Mesothelial cell of epicardium (in vitro differentiated cells): ENCODE results near the gene PIWIL4. TPM values are rescaled to one million over a fixed set of nuclear protein-coding genes. Genes with fewer than 3 reads are reported as not detected.
A peak's percentile ranks its signal among the peaks of the same experiment; 100 is the strongest.

Source experiments
- DNase-seq, 2 experiments: peaks; one replicate each; pipeline ENCODE4 v3.0.0; 2021; ENCODE audit warnings: low spot score in 2 of 2; ENCODE audit not compliant: unreplicated experiment in 2 of 2
- H3K27ac Mint-ChIP-seq: 2 replicates; pipeline ENCODE4 v1.8.0; 2021; ENCODE audit warnings: mixed read lengths
- H3K27me3 Mint-ChIP-seq: 2 replicates; pipeline ENCODE4 v1.8.0; 2021; ENCODE audit warnings: low read depth, mixed read lengths
- H3K36me3 Mint-ChIP-seq: 2 replicates; pipeline ENCODE4 v1.8.0; 2021; ENCODE audit warnings: mixed read lengths
- H3K4me1 Mint-ChIP-seq: 2 replicates; pipeline ENCODE4 v1.8.0; 2021; ENCODE audit warnings: mixed read lengths
- H3K4me3 Mint-ChIP-seq: 2 replicates; pipeline ENCODE4 v1.8.0; 2021; ENCODE audit warnings: mild to moderate bottlenecking, moderate library complexity, mixed read lengths
- H3K9me3 Mint-ChIP-seq: 2 replicates; pipeline ENCODE4 v1.8.0; 2021; ENCODE audit warnings: mixed read lengths
- total RNA-seq: library from RNA; stranded (reverse); gene quantifications from 3 replicates; pipeline ENCODE4 v1.2.1, GENCODE V29; 2021
- TF ChIP-seq, protein P1 (sequence below): fragments of 200-600 bp; sonication (generic); IDR thresholded peaks from one replicate; pipeline ENCODE4 v1.5.0; 2021; ENCODE audit warnings: antibody characterized with exemption; ENCODE audit not compliant: unreplicated experiment

The PIWIL4 gene
- total RNA-seq, 1 donor from 2014 or later: 4.9 TPM

GRCh38 chr11:94544646-94545263, 22.4 kb upstream of the PIWIL4 start:
- no peaks in the 10 kb centered on the region for H3K9me3 Mint-ChIP-seq
- no peaks in the 10 kb centered on the region for H3K27me3 Mint-ChIP-seq
- H3K36me3 Mint-ChIP-seq: no peaks in the 10 kb centered on the region
- TF ChIP-seq, protein P1, sequence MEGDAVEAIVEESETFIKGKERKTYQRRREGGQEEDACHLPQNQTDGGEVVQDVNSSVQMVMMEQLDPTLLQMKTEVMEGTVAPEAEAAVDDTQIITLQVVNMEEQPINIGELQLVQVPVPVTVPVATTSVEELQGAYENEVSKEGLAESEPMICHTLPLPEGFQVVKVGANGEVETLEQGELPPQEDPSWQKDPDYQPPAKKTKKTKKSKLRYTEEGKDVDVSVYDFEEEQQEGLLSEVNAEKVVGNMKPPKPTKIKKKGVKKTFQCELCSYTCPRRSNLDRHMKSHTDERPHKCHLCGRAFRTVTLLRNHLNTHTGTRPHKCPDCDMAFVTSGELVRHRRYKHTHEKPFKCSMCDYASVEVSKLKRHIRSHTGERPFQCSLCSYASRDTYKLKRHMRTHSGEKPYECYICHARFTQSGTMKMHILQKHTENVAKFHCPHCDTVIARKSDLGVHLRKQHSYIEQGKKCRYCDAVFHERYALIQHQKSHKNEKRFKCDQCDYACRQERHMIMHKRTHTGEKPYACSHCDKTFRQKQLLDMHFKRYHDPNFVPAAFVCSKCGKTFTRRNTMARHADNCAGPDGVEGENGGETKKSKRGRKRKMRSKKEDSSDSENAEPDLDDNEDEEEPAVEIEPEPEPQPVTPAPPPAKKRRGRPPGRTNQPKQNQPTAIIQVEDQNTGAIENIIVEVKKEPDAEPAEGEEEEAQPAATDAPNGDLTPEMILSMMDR: no peak
- peak; percentile 31 to 48 for DNase-seq
- peaks cover 49% of the 10 kb centered on the region for H3K4me1 Mint-ChIP-seq
- peak overlapping the region; percentile 83 for H3K27ac Mint-ChIP-seq
- H3K4me3 Mint-ChIP-seq: peak overlapping the region; percentile 76

DNA sequence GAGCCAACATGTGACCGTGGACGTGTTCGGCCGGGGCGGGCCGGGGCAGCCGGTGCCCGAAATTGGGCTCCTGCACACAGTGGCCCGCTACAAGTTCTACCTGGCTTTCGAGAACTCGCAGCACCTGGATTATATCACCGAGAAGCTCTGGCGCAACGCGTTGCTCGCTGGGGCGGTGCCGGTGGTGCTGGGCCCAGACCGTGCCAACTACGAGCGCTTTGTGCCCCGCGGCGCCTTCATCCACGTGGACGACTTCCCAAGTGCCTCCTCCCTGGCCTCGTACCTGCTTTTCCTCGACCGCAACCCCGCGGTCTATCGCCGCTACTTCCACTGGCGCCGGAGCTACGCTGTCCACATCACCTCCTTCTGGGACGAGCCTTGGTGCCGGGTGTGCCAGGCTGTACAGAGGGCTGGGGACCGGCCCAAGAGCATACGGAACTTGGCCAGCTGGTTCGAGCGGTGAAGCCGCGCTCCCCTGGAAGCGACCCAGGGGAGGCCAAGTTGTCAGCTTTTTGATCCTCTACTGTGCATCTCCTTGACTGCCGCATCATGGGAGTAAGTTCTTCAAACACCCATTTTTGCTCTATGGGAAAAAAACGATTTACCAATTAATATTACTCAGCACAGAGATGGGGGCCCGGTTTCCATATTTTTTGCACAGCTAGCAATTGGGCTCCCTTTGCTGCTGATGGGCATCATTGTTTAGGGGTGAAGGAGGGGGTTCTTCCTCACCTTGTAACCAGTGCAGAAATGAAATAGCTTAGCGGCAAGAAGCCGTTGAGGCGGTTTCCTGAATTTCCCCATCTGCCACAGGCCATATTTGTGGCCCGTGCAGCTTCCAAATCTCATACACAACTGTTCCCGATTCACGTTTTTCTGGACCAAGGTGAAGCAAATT, 21.7 kb upstream of the PIWIL4 start:
- Mint-ChIP-seq H3K4me1 (peaks cover 57% of the 10 kb centered on the region), H3K36me3 (no peaks in the 10 kb centered on the region), H3K27me3 (no peaks in the 10 kb centered on the region), H3K9me3 (no peaks in the 10 kb centered on the region), H3K27ac (peak overlapping the region; percentile 83), H3K4me3 (peak overlapping the region; percentile 76)
- DNase-seq: no peak
- TF ChIP-seq, protein P1: no peak

GRCh38 chr11:94546162-94546470, 21.1 kb upstream of the PIWIL4 start:
- no peaks in the 10 kb centered on the region for H3K27me3 Mint-ChIP-seq
- peak overlapping the region; percentile 76 for H3K4me3 Mint-ChIP-seq
- H3K36me3 Mint-ChIP-seq: no peaks in the 10 kb centered on the region
- no peaks in the 10 kb centered on the region for H3K9me3 Mint-ChIP-seq
- no peak for DNase-seq
- TF ChIP-seq, protein P1: no peak
- H3K4me1 Mint-ChIP-seq: peaks cover 62% of the 10 kb centered on the region
- peak overlapping the region; percentile 83 for H3K27ac Mint-ChIP-seq

GRCh38 chr11:94546886-94547285, 20.3 kb upstream of the PIWIL4 start:
- H3K4me1 Mint-ChIP-seq: peaks cover 62% of the 10 kb centered on the region
- no peak for DNase-seq
- no peaks in the 10 kb centered on the region for H3K36me3 Mint-ChIP-seq
- H3K9me3 Mint-ChIP-seq: no peaks in the 10 kb centered on the region
- H3K27me3 Mint-ChIP-seq: no peaks in the 10 kb centered on the region
- TF ChIP-seq, protein P1: no peak
- H3K27ac Mint-ChIP-seq: peak overlapping the region; percentile 85
- H3K4me3 Mint-ChIP-seq: peak overlapping the region; percentile 76

GRCh38 chr11:94549146-94549545, 18.0 kb upstream of the PIWIL4 start:
- Mint-ChIP-seq H3K4me1 (peaks cover 51% of the 10 kb centered on the region), H3K27me3 (no peaks in the 10 kb centered on the region), H3K4me3 (peak overlapping the region; percentile 36), H3K9me3 (no peaks in the 10 kb centered on the region), H3K36me3 (no peaks in the 10 kb centered on the region), H3K27ac (no peak overlapping the region)
- TF ChIP-seq, protein P1: no peak
- DNase-seq: no peak
